ENCODE measurements around the gene DCUN1D2. TPM values are rescaled to one million over a fixed set of nuclear protein-coding genes. Genes with fewer than 3 reads are reported as not detected.

The DCUN1D2 gene
- total RNA-seq, 4 donors from 2014 or later = 12.0 to 35.2 (median 18.9) TPM

DNA sequence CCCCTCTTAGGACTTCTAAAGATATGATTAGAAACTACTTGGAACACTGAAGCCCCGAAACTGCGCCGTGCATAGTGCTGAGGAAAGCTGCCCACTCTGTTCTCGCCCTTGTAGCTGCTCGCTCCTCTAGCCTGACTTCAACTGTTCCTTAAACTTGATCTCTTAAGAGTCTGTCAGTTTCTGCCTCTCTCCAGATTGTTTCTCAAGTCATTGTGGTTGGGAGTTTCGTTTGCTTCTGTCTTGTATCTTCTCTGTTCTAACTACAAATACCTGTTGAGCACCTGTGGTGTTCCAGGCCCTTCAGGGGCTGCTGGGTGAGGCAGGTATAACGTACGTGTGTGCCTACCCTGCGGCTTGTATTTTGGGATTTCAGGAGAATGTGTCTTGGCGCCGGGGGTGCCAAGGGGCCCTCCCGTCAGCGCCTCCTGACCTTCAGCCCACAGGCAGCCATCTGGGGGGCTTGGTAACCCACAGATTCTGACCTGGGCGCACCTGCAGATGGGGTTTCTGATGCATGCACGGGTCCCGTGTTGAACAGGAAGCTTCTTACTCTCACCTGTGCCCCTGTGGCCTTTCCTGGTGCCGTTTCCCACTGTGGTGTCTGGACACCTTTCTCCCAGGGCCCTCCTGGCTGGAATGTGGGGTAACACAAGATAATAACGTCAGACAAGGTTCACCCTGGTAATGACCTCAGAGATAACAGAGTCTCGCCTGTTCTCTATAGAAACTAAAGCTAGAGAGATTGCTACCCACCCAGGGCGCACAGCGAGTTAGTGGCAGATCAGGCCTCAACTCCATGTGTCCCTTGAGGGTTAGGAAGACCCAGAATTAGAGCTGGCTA, 17.2 kb upstream of the DCUN1D2 start:
- 87 to 88% methylated on average over 21 of the region's 21 CpGs for WGBS, 2 donors
- DNase-seq (ENCODE audit: low spot score in 2 of 2) = peak in 1 of 2 donors; percentile 61
- intact Hi-C loops (cut with DNase I; ENCODE audit: low total_unique reads) = no loop called here
- TF ChIP-seq POLR2A (IDR thresholded peaks at IDR 0.05) = no peak
- TF ChIP-seq, protein P1, sequence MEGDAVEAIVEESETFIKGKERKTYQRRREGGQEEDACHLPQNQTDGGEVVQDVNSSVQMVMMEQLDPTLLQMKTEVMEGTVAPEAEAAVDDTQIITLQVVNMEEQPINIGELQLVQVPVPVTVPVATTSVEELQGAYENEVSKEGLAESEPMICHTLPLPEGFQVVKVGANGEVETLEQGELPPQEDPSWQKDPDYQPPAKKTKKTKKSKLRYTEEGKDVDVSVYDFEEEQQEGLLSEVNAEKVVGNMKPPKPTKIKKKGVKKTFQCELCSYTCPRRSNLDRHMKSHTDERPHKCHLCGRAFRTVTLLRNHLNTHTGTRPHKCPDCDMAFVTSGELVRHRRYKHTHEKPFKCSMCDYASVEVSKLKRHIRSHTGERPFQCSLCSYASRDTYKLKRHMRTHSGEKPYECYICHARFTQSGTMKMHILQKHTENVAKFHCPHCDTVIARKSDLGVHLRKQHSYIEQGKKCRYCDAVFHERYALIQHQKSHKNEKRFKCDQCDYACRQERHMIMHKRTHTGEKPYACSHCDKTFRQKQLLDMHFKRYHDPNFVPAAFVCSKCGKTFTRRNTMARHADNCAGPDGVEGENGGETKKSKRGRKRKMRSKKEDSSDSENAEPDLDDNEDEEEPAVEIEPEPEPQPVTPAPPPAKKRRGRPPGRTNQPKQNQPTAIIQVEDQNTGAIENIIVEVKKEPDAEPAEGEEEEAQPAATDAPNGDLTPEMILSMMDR (IDR thresholded peaks at IDR 0.05) = no peak
- H3K4me3 ChIP-seq (ENCODE audit: low read depth, poor library complexity, severe bottlenecking) = no peak overlapping the region

DNA sequence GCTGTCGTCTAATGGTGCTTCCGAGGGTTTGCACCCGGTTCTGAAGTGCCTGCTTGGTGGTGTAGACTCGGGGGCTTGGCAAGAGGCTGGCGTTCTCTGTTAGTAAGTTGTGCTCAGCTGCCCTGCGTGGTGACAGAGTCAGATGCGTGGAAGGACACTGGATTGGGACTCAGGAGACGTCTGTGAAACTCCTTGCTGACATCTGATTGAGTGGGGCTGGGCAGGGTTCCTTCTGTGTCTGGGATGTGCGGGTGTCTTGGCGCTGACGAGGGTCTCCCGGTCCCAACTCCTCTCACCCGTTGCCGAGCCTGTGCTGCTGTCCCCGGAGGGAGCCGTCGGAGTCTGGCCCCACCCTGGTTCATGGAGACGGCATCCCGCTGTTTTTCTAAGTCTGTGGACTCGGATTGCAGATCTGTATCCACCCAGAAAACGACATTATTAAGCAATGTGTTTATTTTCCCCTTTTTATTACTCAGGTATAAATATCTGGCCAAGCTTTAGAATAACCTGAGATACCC, 16.4 kb upstream of the DCUN1D2 start:
- no peak overlapping the region for H3K4me3 ChIP-seq (ENCODE audit: low read depth, poor library complexity, severe bottlenecking)
- 79 to 86% methylated on average over 21 of the region's 21 CpGs for WGBS, 2 donors
- intact Hi-C loops (cut with DNase I; ENCODE audit: low total_unique reads) = no loop called here
- no peak for TF ChIP-seq POLR2A (IDR thresholded peaks at IDR 0.05)
- TF ChIP-seq, protein P1 (IDR thresholded peaks at IDR 0.05) = no peak
- DNase-seq (ENCODE audit: low spot score in 2 of 2) = peak in 1 of 2 donors; percentile 70

DNA sequence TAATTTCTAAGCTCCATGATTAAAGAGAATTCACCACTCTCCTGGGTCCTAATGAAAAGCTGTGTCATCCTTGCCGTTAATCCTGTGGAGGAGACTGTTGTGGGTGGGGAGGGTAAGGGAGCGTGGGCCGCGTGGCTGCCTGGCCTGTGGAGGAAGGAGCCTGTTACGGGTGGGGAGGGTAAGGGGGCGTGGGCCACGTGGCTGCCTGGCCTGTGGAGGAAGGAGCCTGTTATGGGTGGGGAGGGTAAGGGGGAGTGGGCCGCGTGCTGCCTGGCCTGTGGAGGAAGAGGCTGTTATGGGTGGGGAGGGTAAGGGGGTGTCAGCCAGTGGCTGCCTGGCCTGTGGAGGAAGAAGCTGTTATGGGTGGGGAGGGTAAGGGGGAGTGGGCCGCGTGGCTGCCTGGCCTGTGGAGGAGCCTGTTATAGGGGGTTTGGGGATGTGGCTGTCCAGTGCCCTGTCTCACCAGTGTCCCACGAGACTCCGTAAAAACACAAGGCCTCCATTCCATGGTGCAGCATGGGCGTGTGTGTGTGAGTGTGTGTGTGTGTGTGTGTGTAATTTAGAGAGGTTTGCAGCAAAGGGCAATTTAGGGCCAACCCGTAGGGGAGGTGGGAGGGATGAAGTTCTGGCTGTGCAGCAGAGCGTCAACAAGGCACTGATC, 15.6 kb upstream of the DCUN1D2 start:
- DNase-seq (ENCODE audit: low spot score in 2 of 2) = no peak
- H3K4me3 ChIP-seq (ENCODE audit: low read depth, poor library complexity, severe bottlenecking) = no peak overlapping the region
- 54 to 56% methylated on average over 15 to 16 of the region's 16 CpGs for WGBS, 2 donors
- intact Hi-C loops (cut with DNase I; ENCODE audit: low total_unique reads) = no loop called here
- TF ChIP-seq POLR2A (IDR thresholded peaks at IDR 0.05) = no peak
- TF ChIP-seq, protein P1 (IDR thresholded peaks at IDR 0.05) = no peak

DNA sequence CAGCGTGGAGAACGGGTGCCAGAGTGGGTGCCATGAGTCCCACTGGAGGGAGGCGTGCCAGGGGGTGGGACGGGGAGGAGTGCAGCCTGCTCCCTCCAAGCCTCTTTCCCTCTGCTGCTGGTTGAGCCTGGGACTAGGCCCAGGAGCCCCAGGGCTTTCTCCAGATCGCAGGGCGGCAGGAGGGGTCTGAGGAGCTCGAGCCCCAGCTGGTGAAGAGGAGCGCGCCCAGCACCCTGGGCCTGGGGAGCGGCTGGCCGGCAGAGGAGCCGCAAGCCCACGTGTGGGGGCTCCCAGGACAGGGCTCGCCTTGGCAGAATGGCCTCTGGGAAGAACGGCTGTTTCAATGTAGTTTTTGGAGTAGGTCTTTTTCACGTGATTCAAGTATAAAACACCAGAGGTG, 12.2 kb upstream of the DCUN1D2 start:
- H3K4me3 ChIP-seq (ENCODE audit: low read depth, poor library complexity, severe bottlenecking) = no peak overlapping the region
- WGBS, 2 donors = 85 to 88% methylated on average over 11 to 16 of the region's 16 CpGs
- DNase-seq (ENCODE audit: low spot score in 2 of 2) = no peak
- intact Hi-C loops (cut with DNase I; ENCODE audit: low total_unique reads) = no loop called here
- TF ChIP-seq, protein P1 (IDR thresholded peaks at IDR 0.05) = no peak
- no peak for TF ChIP-seq POLR2A (IDR thresholded peaks at IDR 0.05)

DNA sequence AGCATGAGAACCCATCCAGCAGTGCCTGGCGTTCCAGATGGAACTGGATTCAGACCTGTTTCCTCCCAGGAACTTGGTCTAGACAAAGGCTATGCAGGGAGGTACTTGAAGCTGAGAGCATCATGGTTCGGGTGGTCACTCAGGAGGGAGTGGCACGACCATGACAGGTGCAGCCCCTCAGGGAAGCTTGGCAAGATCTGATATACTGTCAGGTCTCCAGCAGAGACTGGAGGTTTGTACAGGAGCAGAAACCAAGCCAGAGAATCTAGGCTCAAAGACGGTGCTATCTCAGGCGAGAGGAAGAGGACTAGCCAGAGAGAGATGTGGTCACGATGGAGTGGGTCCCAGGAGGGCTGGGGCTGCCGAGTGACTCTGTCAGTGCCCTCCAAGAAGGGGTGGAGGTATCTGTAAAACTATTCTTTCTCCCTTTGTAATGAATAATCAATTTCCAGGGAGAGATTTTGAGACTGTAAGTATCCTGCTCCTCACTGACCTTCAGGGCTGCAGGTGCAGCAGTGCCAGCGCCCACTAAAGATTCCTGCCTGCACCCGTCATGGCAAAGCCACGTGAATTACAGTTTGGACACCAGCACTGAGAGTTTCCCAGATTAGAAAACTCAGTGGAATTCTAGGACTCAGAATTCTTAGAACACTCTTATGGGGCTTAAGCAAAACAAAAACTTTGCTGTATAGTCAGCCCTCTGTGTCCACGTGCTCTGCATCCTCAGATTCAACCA, 10.2 kb upstream of the DCUN1D2 start:
- WGBS, 2 donors = 76 to 80% methylated on average over 11 of the region's 11 CpGs
- intact Hi-C loops (cut with DNase I; ENCODE audit: low total_unique reads) = no loop called here
- H3K4me3 ChIP-seq (ENCODE audit: low read depth, poor library complexity, severe bottlenecking) = no peak overlapping the region
- DNase-seq (ENCODE audit: low spot score in 2 of 2) = no peak
- TF ChIP-seq POLR2A (IDR thresholded peaks at IDR 0.05) = no peak
- TF ChIP-seq, protein P1 (IDR thresholded peaks at IDR 0.05) = no peak
